WTC11 (cell line): ENCODE results near the gene SLF1. TPM values are rescaled to one million over a fixed set of nuclear protein-coding genes. Genes with fewer than 3 reads are reported as not detected.

Experiments
- ATAC-seq: fragments of 200-7000 bp; cut with Tn5 transposase; 2 replicates; pipeline ENCODE4 v1.10.0; 2021; ENCODE audit warnings: mild to moderate bottlenecking, moderate library complexity
- CTCF ChIA-PET: fragments of 300-600 bp; sonication (Branson Sonifier 250); formaldehyde crosslinking; loops from one replicate; lab custom pipeline; 2021; ENCODE audit warnings: antibody characterized with exemption; lab: Charles Lee
- POLR2A ChIA-PET: fragments of 350-600 bp; sonication (Branson Sonifier 250); formaldehyde crosslinking; loops from one replicate; lab custom pipeline; 2021; ENCODE audit warnings: antibody characterized with exemption; lab: Charles Lee
- DNase-seq: peaks from one replicate; pipeline ENCODE4 v3.0.0; 2021; ENCODE audit warnings: low spot score
- H3K27ac Mint-ChIP-seq: 2 replicates; pipeline ENCODE4 v1.8.0; 2021; ENCODE audit warnings: mixed read lengths
- H3K27me3 Mint-ChIP-seq: 2 replicates; pipeline ENCODE4 v1.8.0; 2021; ENCODE audit warnings: low read depth, mild to moderate bottlenecking, moderate library complexity, mixed read lengths
- H3K36me3 Mint-ChIP-seq: 2 replicates; pipeline ENCODE4 v1.8.0; 2021; ENCODE audit warnings: mixed read lengths
- H3K4me1 Mint-ChIP-seq: 2 replicates; pipeline ENCODE4 v1.8.0; 2022; ENCODE audit warnings: mixed read lengths
- H3K4me3 Mint-ChIP-seq: 2 replicates; pipeline ENCODE4 v1.8.0; 2021; ENCODE audit warnings: mild to moderate bottlenecking, moderate library complexity, mixed read lengths
- H3K9me3 Mint-ChIP-seq: 2 replicates; pipeline ENCODE4 v1.8.0; 2021; ENCODE audit warnings: mixed read lengths
- ATF1 ChIP-seq: sonication (generic); formaldehyde crosslinking; IDR thresholded peaks from 2 replicates; pipeline ENCODE4 v1.8.1; 2023; ENCODE audit warnings: mild to moderate bottlenecking, moderate library complexity, missing genetic modification reagents
- ETV6 ChIP-seq: sonication (generic); formaldehyde crosslinking; IDR thresholded peaks from 2 replicates; pipeline ENCODE4 v1.8.1; 2022; ENCODE audit warnings: mild to moderate bottlenecking, missing genetic modification reagents
- GTF2I ChIP-seq: fragments of 250-450 bp; sonication (Bioruptor Pico); conservative IDR thresholded peaks from 2 replicates; pipeline ENCODE4 v1.4.0; 2021; ENCODE audit warnings: mild to moderate bottlenecking
- HMGA2 ChIP-seq: fragments of 250-450 bp; sonication (Bioruptor Pico); IDR thresholded peaks from 2 replicates; pipeline ENCODE4 v1.4.0; 2021; ENCODE audit warnings: mild to moderate bottlenecking, moderate library complexity
- JAZF1 ChIP-seq: fragments of 250-450 bp; sonication (Bioruptor Pico); IDR thresholded peaks from 2 replicates; pipeline ENCODE4 v1.9.0; 2021; ENCODE audit warnings: moderate library complexity, mild to moderate bottlenecking, inconsistent platforms
- NFATC4 ChIP-seq: fragments of 250-450 bp; sonication (Bioruptor Pico); IDR thresholded peaks from 2 replicates; pipeline ENCODE4 v1.9.0; 2021; ENCODE audit warnings: mild to moderate bottlenecking
- NR2C2 ChIP-seq: sonication (generic); formaldehyde crosslinking; IDR thresholded peaks from 2 replicates; pipeline ENCODE4 v1.8.0; 2022; ENCODE audit warnings: mild to moderate bottlenecking, missing genetic modification reagents
- RELA ChIP-seq: sonication (generic); formaldehyde crosslinking; IDR thresholded peaks from 2 replicates; pipeline ENCODE4 v1.8.1; 2022; ENCODE audit warnings: missing genetic modification reagents, mild to moderate bottlenecking, borderline replicate concordance
- ZNF396 ChIP-seq: fragments of 250-450 bp; sonication (Bioruptor Pico); IDR thresholded peaks from 2 replicates; pipeline ENCODE4 v1.8.0; 2021; ENCODE audit warnings: mild to moderate bottlenecking, moderate library complexity, borderline replicate concordance
- ZNF423 ChIP-seq: fragments of 250-450 bp; sonication (Bioruptor Pico); IDR thresholded peaks from 2 replicates; pipeline ENCODE4 v2.1.2; 2022; ENCODE audit warnings: mild to moderate bottlenecking, moderate library complexity
- ZNF671 ChIP-seq: fragments of 250-450 bp; sonication (Bioruptor Pico); IDR thresholded peaks from 2 replicates; pipeline ENCODE4 v1.8.0; 2021; ENCODE audit warnings: mild to moderate bottlenecking
- total RNA-seq: library from RNA; stranded (reverse); gene quantifications from 3 replicates; pipeline ENCODE4 v1.2.3, GENCODE V29; 2021
- TF ChIP-seq, protein P1 (sequence below): fragments of 250-450 bp; sonication (Bioruptor Pico); IDR thresholded peaks from 2 replicates; pipeline ENCODE4 v1.8.0; 2021; ENCODE audit warnings: mild to moderate bottlenecking
- TF ChIP-seq, protein P2 (sequence below): fragments of 250-450 bp; sonication (Bioruptor Pico); conservative IDR thresholded peaks from 2 replicates; pipeline ENCODE4 v1.9.0; 2021; ENCODE audit warnings: mild to moderate bottlenecking
- TF ChIP-seq, protein P3 (sequence below): sonication (generic); formaldehyde crosslinking; IDR thresholded peaks from 2 replicates; pipeline ENCODE4 v1.8.1; 2023; ENCODE audit warnings: mild to moderate bottlenecking, missing genetic modification reagents
- TF ChIP-seq, protein P4 (sequence below): fragments of 250-450 bp; sonication (Bioruptor Pico); IDR thresholded peaks from 2 replicates; pipeline ENCODE4 v1.9.0; 2021; ENCODE audit warnings: mild to moderate bottlenecking, borderline replicate concordance
- TF ChIP-seq, protein P5 (sequence below): sonication (generic); formaldehyde crosslinking; IDR thresholded peaks from 2 replicates; pipeline ENCODE4 v1.8.0; 2022; ENCODE audit warnings: mild to moderate bottlenecking, missing genetic modification reagents
- TF ChIP-seq, protein P6 (sequence below): sonication (generic); formaldehyde crosslinking; IDR thresholded peaks from 2 replicates; pipeline ENCODE4 v1.8.1; 2022; ENCODE audit warnings: low read depth, mild to moderate bottlenecking, moderate library complexity, missing genetic modification reagents, borderline replicate concordance

Gene SLF1
- total RNA-seq, 1 experiment from 2014 or later = 15.7 TPM

DNA sequence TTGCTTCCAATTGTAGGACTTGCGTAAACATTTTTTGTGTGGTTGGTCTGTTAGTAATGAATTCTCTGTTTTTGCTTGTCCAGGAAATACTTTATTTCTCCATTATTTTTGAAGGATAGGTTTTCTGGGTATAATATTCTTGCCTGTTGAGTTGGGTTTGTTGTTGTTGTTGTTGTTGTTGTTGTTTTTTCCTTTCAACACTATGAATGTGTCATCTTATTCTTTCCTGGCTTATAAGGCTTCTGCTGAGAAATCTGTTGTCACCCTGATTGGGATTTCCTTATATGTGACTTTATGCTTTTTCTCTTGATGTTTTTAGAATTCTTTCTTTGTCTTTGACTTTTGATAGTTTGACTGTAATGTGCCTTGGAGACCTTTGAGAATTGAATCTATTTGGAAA, 39.8 kb downstream of the SLF1 start (continued):
- TF ChIP-seq, protein P1, sequence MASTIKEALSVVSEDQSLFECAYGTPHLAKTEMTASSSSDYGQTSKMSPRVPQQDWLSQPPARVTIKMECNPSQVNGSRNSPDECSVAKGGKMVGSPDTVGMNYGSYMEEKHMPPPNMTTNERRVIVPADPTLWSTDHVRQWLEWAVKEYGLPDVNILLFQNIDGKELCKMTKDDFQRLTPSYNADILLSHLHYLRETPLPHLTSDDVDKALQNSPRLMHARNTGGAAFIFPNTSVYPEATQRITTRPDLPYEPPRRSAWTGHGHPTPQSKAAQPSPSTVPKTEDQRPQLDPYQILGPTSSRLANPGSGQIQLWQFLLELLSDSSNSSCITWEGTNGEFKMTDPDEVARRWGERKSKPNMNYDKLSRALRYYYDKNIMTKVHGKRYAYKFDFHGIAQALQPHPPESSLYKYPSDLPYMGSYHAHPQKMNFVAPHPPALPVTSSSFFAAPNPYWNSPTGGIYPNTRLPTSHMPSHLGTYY (CRISPR knock-in tag) = no peak
- TF ChIP-seq HMGA2 (CRISPR knock-in tag) (no peak), ZNF396 (CRISPR knock-in tag) (no peak), ZNF423 (no peak), NFATC4 (no peak)
- TF ChIP-seq, protein P2, sequence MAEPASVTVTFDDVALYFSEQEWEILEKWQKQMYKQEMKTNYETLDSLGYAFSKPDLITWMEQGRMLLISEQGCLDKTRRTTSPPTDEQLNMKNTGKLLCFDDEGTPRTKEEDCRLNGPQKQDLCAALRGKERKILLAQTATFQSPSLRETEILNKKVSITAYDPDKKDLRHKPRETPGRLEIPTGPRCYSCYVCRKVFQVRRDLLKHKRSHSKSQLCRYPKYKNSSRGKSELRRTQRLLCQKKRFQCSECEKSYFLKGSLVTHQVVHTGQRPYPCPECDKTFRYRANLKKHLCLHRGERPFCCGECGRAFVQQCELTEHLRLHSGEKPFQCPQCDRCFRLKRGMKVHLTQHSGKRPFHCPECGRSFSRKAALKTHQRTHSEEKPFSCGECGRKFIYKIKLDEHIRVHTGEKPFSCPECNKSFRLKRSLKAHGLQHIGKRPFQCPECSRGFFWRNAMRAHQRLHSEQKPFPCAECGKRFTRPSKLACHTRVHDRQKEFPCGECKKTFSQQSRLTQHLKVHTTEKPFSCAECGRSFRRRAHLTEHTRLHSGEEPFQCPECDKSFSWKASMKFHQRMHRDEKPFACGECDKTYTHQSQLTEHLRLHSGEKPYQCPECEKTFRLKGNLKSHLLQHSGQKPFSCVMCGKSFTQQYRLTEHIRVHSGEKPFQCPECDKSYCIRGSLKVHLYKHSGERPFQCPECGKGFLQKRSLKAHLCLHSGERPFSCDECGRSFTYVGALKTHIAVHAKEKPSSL (CRISPR knock-in tag) = no peak
- TF ChIP-seq, protein P3, sequence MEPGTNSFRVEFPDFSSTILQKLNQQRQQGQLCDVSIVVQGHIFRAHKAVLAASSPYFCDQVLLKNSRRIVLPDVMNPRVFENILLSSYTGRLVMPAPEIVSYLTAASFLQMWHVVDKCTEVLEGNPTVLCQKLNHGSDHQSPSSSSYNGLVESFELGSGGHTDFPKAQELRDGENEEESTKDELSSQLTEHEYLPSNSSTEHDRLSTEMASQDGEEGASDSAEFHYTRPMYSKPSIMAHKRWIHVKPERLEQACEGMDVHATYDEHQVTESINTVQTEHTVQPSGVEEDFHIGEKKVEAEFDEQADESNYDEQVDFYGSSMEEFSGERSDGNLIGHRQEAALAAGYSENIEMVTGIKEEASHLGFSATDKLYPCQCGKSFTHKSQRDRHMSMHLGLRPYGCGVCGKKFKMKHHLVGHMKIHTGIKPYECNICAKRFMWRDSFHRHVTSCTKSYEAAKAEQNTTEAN (CRISPR knock-in tag) = no peak
- TF ChIP-seq, protein P4, sequence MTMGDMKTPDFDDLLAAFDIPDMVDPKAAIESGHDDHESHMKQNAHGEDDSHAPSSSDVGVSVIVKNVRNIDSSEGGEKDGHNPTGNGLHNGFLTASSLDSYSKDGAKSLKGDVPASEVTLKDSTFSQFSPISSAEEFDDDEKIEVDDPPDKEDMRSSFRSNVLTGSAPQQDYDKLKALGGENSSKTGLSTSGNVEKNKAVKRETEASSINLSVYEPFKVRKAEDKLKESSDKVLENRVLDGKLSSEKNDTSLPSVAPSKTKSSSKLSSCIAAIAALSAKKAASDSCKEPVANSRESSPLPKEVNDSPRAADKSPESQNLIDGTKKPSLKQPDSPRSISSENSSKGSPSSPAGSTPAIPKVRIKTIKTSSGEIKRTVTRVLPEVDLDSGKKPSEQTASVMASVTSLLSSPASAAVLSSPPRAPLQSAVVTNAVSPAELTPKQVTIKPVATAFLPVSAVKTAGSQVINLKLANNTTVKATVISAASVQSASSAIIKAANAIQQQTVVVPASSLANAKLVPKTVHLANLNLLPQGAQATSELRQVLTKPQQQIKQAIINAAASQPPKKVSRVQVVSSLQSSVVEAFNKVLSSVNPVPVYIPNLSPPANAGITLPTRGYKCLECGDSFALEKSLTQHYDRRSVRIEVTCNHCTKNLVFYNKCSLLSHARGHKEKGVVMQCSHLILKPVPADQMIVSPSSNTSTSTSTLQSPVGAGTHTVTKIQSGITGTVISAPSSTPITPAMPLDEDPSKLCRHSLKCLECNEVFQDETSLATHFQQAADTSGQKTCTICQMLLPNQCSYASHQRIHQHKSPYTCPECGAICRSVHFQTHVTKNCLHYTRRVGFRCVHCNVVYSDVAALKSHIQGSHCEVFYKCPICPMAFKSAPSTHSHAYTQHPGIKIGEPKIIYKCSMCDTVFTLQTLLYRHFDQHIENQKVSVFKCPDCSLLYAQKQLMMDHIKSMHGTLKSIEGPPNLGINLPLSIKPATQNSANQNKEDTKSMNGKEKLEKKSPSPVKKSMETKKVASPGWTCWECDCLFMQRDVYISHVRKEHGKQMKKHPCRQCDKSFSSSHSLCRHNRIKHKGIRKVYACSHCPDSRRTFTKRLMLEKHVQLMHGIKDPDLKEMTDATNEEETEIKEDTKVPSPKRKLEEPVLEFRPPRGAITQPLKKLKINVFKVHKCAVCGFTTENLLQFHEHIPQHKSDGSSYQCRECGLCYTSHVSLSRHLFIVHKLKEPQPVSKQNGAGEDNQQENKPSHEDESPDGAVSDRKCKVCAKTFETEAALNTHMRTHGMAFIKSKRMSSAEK (CRISPR knock-in tag) = no peak
- TF ChIP-seq, protein P5, sequence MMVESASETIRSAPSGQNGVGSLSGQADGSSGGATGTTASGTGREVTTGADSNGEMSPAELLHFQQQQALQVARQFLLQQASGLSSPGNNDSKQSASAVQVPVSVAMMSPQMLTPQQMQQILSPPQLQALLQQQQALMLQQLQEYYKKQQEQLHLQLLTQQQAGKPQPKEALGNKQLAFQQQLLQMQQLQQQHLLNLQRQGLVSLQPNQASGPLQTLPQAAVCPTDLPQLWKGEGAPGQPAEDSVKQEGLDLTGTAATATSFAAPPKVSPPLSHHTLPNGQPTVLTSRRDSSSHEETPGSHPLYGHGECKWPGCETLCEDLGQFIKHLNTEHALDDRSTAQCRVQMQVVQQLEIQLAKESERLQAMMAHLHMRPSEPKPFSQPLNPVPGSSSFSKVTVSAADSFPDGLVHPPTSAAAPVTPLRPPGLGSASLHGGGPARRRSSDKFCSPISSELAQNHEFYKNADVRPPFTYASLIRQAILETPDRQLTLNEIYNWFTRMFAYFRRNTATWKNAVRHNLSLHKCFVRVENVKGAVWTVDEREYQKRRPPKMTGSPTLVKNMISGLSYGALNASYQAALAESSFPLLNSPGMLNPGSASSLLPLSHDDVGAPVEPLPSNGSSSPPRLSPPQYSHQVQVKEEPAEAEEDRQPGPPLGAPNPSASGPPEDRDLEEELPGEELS (CRISPR knock-in tag) = no peak

DNA sequence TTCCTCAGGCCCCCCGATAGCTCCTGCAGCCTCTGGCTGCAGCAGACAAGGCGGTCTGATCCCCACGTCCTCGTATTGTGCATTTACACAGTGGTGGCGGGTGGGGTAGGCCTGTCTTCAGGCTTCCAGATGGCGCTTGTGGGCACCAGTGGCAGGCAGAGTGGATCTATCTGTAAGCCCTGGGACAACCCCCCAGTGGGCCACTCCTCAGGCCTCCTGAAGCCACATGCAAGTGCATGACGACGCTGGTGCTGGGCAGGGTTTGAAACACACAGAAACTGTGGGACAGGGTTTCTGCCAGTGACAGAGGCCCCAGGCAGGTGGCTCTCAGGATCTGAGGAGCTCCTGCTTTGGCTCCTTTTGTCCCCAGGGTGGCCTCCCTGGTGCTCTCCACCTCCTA, 42.0 kb downstream of the SLF1 start:
- POLR2A ChIA-PET = no interaction called here
- no peak for DNase-seq
- Mint-ChIP-seq H3K4me3 (no peak overlapping the region), H3K27me3 (no peaks in the 10 kb centered on the region), H3K27ac (no peak overlapping the region), H3K9me3 (peaks cover 36% of the 10 kb centered on the region), H3K36me3 (peaks cover 51% of the 10 kb centered on the region), H3K4me1 (no peaks in the 10 kb centered on the region)
- CTCF ChIA-PET = no interaction called here
- ATAC-seq = no peak
- TF ChIP-seq, protein P6, sequence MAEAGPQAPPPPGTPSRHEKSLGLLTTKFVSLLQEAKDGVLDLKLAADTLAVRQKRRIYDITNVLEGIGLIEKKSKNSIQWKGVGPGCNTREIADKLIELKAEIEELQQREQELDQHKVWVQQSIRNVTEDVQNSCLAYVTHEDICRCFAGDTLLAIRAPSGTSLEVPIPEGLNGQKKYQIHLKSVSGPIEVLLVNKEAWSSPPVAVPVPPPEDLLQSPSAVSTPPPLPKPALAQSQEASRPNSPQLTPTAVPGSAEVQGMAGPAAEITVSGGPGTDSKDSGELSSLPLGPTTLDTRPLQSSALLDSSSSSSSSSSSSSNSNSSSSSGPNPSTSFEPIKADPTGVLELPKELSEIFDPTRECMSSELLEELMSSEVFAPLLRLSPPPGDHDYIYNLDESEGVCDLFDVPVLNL = no peak
- TF ChIP-seq ZNF671 (CRISPR knock-in tag) = no peak
- TF ChIP-seq, protein P2 (CRISPR knock-in tag) = no peak
- TF ChIP-seq ATF1 (CRISPR knock-in tag) = no peak
- no peak for TF ChIP-seq HMGA2 (CRISPR knock-in tag)
- no peak for TF ChIP-seq JAZF1 (CRISPR knock-in tag)
- TF ChIP-seq, protein P4 (CRISPR knock-in tag) = no peak
- TF ChIP-seq NR2C2 (CRISPR knock-in tag) = no peak
- TF ChIP-seq ETV6 = no peak
- no peak for TF ChIP-seq GTF2I
- no peak for TF ChIP-seq RELA (CRISPR knock-in tag)
